ENCODE data around the gene CADPS.

GRCh38 chr3:62630664-62631063 is 244.6 kb downstream of the CADPS start:
- TF ChIP-seq ZNF274 (IDR thresholded peaks at IDR 0.05; ENCODE audit: low read depth, low read length) = no peak
- TF ChIP-seq YY1 (IDR thresholded peaks at IDR 0.05; ENCODE audit: insufficient read depth, insufficient read length) = no peak
